NB4 (cell line): Measurements from ENCODE around the gene GASK1B.

Experiments
- MAX ChIP-seq: IDR thresholded peaks from 2 replicates; pipeline ENCODE4 v1.6.1; 2011; ENCODE audit warnings: low read depth, low read length
- MYC ChIP-seq: IDR thresholded peaks from 2 replicates; pipeline ENCODE4 v1.6.1; 2011; ENCODE audit warnings: low read depth, low read length
- POLR2A ChIP-seq: IDR thresholded peaks from 2 replicates; pipeline ENCODE4 v1.6.1; 2011; ENCODE audit warnings: mild to moderate bottlenecking; ENCODE audit not compliant: insufficient read length; ENCODE audit errors: extremely low read depth
- TF ChIP-seq, protein P1 (sequence below): IDR thresholded peaks from one replicate; pipeline ENCODE4 v1.5.1; 2012; ENCODE audit warnings: low read depth, low read length

- TF ChIP-seq, protein P1, sequence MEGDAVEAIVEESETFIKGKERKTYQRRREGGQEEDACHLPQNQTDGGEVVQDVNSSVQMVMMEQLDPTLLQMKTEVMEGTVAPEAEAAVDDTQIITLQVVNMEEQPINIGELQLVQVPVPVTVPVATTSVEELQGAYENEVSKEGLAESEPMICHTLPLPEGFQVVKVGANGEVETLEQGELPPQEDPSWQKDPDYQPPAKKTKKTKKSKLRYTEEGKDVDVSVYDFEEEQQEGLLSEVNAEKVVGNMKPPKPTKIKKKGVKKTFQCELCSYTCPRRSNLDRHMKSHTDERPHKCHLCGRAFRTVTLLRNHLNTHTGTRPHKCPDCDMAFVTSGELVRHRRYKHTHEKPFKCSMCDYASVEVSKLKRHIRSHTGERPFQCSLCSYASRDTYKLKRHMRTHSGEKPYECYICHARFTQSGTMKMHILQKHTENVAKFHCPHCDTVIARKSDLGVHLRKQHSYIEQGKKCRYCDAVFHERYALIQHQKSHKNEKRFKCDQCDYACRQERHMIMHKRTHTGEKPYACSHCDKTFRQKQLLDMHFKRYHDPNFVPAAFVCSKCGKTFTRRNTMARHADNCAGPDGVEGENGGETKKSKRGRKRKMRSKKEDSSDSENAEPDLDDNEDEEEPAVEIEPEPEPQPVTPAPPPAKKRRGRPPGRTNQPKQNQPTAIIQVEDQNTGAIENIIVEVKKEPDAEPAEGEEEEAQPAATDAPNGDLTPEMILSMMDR = no peak
- no peak for TF ChIP-seq POLR2A
- TF ChIP-seq MYC = no peak
- TF ChIP-seq MAX = no peak
Measured at GRCh38 chr4:158190718-158191117, 17.9 kb upstream of the GASK1B start.
